GM18526 (cell line): ENCODE measurements around the gene WAS.

ENCODE experiments used
- POLR2A ChIP-seq: IDR thresholded peaks from 3 replicates; pipeline ENCODE4 v1.6.1; 2011; ENCODE audit not compliant: insufficient read length; ENCODE audit errors: extremely low read depth

WAS gene

GRCh38 chrX:48705871-48706270 is 22.3 kb downstream of the WAS start:
- no peak for TF ChIP-seq POLR2A

GRCh38 chrX:48709522-48710112 is 26.0 kb downstream of the WAS start:
- TF ChIP-seq POLR2A, result no peak

DNA sequence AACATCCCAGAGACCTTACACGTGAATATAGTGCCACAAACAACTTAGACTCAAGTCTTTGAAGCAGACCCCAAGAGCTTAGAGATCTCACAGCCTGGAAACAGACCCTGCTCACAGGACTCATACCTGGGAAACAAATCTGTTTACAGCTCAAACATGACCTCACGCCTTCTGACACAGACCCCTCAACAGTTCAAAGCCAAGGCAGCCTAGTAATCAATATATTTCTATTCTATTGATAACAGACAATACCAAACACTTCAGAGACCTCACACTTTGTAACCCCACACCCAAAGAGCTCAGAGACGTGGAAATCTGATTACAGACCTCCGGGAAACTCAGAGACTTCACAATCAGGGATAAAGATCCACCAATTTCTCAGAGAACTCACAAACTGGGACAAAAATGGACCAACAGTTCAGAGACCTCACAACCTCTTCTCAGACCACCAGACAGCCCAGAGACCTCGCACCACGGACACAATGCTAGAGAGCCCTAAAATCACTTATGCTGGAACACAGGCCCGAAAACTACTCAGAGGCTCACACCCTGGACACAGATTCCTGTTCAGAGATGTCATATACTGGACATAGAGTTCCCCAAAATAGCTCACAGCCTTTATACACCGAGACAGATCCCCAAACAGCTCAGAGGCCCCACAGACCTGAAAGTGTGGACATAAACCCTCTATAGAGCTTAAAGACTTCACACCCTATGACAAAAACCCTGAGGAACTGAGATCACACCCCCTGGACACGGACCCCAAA is 27.7 kb downstream of the WAS start:
- no peak for TF ChIP-seq POLR2A

GRCh38 chrX:48711929-48712505 is 28.4 kb downstream of the WAS start:
- TF ChIP-seq POLR2A, result no peak

- TF ChIP-seq POLR2A, result no peak
These were observed 30.2 kb downstream of the WAS start for GRCh38 chrX:48713847-48714246.

DNA sequence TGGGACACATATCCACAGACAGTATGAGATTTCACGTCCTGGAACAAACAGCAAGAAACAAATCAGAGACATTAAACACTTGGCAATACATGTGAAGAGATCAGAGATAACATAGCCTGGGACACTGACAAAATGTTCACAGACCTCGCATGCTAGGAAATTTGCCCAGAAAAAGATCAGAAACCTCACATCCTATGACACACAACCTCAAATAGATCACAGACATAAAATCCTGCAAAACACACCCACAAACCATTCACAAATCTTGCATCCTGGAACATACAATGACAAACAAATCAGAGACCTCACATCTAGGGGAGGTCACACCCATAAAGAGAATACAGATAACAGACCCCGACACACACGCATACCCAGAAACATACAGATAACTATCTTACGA is 31.0 kb downstream of the WAS start:
- no peak for TF ChIP-seq POLR2A

DNA sequence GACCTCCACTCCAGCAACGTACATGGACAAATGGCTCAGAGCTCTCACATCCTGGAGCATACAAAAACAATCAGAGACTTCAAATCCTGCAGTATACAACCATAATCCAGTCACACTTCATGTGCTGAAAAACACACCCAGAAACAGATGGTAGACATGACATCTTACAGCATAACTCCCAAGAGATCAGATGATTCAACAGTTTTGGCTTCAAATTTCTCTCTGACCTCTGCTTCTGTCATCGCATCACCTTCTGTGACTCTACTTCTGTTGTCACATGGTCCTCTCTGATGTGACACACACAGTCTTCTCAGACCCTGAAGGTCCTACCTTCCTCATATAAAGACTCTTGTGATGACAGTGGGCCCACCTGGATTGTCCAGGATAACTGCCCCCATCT is 31.5 kb downstream of the WAS start:
- TF ChIP-seq POLR2A, result no peak

DNA sequence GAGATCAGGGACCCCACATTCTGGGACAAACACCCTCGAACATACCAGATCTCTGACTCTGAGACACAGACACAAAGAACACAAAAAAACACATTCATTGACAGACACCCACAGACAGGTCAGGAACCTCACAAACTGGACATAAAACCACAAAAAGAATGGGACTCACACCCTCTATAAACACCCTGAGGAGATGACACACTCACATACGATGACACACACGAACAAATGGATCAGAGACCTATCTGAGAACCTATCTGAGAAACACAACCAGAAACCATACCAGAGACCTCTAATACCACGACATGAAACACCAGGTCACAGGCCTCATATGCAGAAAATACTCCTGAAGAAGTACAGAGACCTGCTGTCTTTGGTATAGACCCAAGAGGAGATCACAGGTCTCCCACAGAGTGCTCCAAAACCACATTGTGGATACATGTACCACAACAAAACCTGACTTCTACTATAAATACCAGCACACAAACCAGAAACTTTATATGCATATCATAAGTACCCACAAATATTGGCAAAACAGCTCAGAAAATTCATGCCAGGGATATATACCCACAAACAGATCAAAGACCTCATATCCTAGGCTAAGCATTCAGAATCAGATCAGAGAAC is 32.4 kb downstream of the WAS start:
- TF ChIP-seq POLR2A, result no peak

DNA sequence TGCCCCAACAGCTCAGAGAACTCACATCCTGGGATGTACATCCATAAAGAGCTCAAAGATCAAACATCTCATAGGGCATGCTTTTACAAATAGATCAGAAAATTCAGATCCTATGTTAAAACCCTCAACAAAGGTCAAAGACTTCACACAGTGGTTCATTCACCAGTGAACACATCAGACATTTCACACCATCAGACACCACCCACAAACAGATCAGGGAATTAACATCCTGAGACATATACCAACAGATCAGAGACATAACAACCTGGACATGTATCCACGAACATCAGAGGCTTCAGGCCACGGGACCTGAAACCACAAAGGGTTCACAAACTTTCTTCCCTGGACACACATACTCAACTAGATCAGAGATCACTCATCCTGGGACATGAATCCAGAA is 36.4 kb downstream of the WAS start:
- TF ChIP-seq POLR2A, result no peak

- no peak for TF ChIP-seq POLR2A
These were observed 37.1 kb downstream of the WAS start for GRCh38 chrX:48720577-48721250.

DNA sequence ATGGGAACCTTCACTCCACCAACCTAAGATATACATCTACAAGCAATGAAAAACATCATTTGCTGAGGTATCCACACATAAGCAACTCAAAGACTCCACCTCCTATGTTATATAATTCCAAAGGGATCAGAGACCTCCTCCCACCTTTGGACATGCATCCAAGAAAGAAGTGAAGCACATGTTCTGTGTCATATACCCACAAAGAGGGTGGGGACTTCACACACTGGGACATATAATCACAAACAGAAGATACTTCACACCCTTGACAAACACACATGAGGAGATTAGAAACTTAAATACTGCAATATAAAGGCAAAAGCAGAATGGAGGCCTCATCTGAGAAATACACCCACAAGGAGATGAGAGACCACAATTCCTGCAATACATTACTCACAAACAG is 38.3 kb downstream of the WAS start:
- TF ChIP-seq POLR2A, result no peak

DNA sequence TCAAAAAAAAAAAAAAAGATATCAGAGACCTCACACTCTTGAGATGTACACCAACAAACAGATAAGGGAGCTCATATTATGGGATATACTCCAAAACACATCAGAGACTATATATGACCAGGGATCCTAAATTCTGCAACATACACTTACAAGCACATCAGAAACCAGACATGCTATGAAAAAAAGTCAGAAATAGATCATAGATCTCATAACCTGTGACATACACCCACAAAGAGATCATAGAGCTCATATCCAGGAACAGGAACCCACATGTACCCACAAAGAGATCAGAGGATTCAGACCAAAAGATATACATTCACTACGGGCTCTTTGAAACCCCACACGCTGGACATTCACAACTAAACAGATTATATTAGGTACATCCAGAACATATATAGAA is 43.0 kb downstream of the WAS start:
- no peak for TF ChIP-seq POLR2A

- no peak for TF ChIP-seq POLR2A
These were observed 45.1 kb downstream of the WAS start for GRCh38 chrX:48728653-48729052.

- TF ChIP-seq POLR2A, result no peak
These were observed 52.7 kb downstream of the WAS start for GRCh38 chrX:48736303-48736702.

GRCh38 chrX:48736878-48737212 is 53.2 kb downstream of the WAS start:
- no peak for TF ChIP-seq POLR2A
